GM18867 (cell line): ENCODE measurements around the gene CDH23.
"Not testable (repeated sequence)": the region's sequence is repeated elsewhere in the genome, so short reads cannot be mapped to it uniquely, and the experiment has no call there.

Source experiments
- ATAC-seq: cut with Tn5 transposase; IDR thresholded peaks from one replicate; pipeline ENCODE4 v1.9.1; 2021; ENCODE audit warnings: mild to moderate bottlenecking, moderate library complexity; ENCODE audit not compliant: unreplicated experiment

CDH23 gene

DNA sequence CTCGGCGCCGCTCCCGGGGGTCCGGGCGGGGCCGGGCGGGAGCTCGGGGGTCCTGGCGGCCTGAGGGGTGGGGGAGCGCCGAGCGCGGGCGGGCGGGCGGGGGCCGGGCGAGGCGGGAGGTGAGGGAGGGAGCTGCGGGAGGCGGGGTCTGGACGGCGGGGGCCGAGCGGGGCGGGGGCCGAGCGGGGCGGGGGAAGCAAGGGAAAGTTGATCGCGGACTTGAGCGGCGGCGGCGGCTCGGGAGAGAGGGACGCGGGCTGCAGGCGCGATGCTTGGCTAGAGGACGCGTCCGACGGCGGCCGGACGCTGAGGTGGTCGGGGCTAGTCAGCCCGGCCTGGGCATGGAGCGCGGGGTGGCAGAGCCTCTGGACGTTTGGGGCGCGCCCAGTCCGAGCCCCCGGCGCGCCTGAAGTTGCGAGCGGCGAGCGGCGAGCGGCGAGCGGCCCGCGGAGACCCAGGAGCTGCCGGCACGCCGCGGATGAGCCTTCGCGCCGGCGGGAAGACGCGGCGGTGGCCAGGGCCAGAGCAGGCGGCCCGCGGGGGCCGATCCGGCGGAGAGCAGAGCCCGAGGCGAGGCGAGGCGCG is at the start of gene CDH23:
CDH23 (plus strand) TSS at position 210 of the 585 bp plus-strand sequence. CDS start 42,912 bp downstream, outside the sequence.
- no peak for ATAC-seq

GRCh38 chr10:71347587-71348395 is 48.9 kb upstream of the CDH23 start:
- ATAC-seq, result no peak

GRCh38 chr10:71348850-71349249 is 47.9 kb upstream of the CDH23 start:
- ATAC-seq, result no peak

GRCh38 chr10:71349406-71349805 is 47.3 kb upstream of the CDH23 start:
- ATAC-seq, result no peak

- no peak for ATAC-seq
These were observed 45.6 kb upstream of the CDH23 start for GRCh38 chr10:71351087-71351486.

- ATAC-seq, result no peak
These were observed 44.9 kb upstream of the CDH23 start for GRCh38 chr10:71351628-71352319.

- no peak for ATAC-seq
These were observed 43.1 kb upstream of the CDH23 start for GRCh38 chr10:71353639-71354038.

GRCh38 chr10:71354776-71355175 is 41.9 kb upstream of the CDH23 start:
- no peak for ATAC-seq

DNA sequence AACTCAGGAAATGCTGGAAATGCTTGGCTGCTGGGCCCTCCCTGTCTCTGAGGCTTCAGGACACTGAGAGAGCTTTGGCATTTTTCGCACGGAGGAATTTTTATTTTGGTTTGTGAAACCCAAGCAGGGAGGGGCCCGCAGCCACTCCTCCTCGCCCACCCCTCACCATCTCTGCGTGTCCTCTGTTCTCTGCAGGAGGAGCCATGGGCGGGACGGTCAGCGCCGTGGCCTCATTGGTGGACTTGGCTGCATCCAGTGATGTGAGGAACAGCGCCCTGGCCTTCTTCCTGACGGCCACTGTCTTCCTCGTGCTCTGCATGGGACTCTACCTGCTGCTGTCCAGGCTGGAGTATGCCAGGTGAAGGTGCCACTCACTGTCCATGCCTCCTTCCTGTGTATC is 40.8 kb upstream of the CDH23 start:
- no peak for ATAC-seq

DNA sequence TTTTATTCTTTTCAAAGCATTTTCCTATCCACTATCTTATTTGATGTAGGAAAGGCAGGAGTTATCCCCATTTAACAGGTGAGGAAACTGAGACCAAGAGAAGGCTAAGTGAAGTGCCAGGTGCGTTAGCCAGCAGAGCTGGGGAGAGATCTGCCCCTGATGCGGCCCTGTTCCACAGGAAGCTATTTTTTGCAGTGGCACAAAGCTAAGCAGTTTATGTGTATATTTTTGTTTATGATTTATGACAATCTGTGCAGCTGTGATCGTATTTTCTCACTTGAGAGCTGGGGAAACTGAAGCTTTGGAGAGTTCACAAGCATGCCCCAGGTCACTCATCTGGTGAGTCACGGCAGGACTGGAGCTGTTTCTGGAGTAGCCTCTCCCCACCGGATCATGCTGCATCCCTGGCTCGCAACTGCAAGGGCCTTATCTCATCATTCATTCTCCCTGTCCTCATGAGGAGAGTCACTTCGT is 38.9 kb upstream of the CDH23 start:
- ATAC-seq, result no peak

GRCh38 chr10:71358277-71358676 is 38.4 kb upstream of the CDH23 start:
- ATAC-seq, result no peak

DNA sequence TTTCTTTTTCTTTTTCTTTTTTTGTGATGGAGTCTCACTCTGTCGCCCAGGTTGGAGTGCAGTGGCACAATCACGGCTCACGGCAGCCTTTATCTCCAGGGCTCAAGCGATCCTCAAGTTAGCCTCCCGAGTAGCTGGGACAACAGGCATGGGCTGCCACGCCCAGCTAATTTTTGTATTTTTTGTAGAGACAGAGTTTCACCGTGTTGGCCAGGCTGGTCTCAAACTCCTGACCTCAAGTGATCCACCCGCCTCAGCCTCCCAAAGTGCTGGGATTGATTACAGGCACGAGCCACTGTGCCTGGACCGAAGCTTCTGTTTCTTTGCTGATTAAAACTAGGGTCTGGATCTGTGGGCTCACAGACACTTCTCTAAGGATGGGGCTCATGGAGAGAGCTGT is 37.8 kb upstream of the CDH23 start:
- ATAC-seq, result not testable (repeated sequence)

DNA sequence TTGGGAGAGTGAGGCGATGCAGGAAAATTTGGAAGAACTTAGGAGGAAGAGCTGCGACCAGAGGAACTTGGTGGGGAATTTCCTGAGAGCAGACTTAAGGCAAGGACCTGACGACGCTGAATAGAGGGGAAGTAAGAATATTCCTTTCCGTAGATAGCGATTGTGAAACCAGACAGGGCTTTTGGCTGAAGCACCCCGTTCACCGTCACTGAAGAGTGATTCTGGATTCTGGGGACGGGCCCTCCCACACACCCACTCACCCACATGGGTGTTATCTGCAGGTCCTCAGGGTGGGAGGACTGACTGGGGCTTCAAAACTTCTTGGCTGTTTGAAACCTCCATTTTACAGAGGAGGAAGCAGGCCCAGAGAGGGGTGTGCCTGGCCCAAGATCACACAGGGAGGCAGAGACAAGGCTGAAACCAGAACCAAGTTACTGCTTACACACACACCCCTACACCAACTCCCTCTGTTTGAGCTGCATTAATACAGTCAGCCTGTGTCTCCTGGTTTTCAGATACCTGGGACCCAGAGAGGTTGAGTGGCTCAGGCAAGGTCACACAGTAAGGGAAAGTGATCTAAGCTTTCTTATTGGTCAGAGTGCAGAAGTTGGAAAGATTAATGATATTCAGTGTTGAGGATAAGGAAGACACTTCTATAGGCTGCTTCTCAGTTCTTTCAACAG is 37.2 kb upstream of the CDH23 start:
- no peak for ATAC-seq

GRCh38 chr10:71360735-71361134 is 36.0 kb upstream of the CDH23 start:
- ATAC-seq, result no peak

- no peak for ATAC-seq
These were observed 35.1 kb upstream of the CDH23 start for GRCh38 chr10:71361581-71361980.

DNA sequence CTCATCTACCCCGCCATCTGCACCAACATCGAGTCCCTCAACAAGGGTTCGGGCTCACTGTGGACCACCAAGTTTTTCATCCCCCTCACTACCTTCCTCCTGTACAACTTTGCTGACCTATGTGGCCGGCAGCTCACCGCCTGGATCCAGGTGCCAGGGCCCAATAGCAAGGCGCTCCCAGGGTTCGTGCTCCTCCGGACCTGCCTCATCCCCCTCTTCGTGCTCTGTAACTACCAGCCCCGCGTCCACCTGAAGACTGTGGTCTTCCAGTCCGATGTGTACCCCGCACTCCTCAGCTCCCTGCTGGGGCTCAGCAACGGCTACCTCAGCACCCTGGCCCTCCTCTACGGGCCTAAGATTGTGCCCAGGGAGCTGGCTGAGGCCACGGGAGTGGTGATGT is 34.6 kb upstream of the CDH23 start:
- no peak for ATAC-seq

GRCh38 chr10:71363936-71364335 is 32.8 kb upstream of the CDH23 start:
- ATAC-seq, result no peak

- no peak for ATAC-seq
These were observed 31.4 kb upstream of the CDH23 start for GRCh38 chr10:71365366-71365765.

- ATAC-seq, result no peak
These were observed 30.0 kb upstream of the CDH23 start for GRCh38 chr10:71366690-71367089.

GRCh38 chr10:71367271-71367670 is 29.4 kb upstream of the CDH23 start:
- no peak for ATAC-seq

DNA sequence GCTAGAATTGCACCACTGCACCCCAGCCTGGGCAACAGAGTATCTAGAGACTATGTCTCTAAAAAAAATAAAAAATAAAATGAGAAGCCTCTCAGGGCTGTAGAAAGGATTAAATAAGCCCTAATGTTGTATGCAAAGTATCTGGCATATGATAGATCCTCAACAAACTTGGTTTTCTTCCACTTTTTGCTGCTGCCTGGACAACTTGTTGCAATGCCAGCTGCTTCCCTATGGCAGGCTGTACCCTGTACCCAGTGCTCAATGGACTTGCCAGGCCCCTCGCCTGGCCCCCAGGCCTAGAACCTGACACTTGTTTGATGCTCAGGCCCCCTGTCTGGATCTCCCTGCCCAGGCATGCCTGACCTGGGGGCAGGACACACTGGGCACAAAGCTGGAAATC is 28.5 kb upstream of the CDH23 start:
- no peak for ATAC-seq
